GM10266 (cell line): ENCODE measurements around the gene MSI2.

Source experiments
- DNase-seq: peaks from one replicate; pipeline ENCODE4 v3.0.0; 2012; ENCODE audit errors: extremely low spot score
- TF ChIP-seq, protein P1 (sequence below): IDR thresholded peaks from 2 replicates; pipeline ENCODE4 v1.5.1; 2012; ENCODE audit warnings: mild to moderate bottlenecking, low read depth; ENCODE audit not compliant: control insufficient read depth, insufficient read depth; ENCODE audit errors: missing control alignments

The MSI2 gene

DNA sequence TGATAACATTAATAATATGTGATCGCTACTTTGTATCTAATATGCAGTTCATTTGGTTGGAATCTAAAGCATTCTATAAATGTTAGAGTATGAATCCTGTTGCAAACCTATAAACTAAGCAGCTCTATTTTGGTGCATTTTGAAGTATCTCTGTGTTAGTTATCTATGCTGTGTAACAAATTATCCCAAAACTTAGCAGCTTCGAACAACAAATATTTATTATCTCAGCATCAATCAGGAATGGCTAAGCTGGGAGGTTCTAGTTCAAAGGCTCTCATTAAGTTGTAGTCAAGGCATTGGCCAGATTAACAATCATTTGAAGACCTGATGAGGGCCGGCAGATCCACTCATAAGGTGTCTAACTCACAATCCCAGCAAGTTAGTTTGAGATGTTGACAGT, 10.1 kb upstream of the MSI2 start:
- DNase-seq, result no peak
- TF ChIP-seq, protein P1, sequence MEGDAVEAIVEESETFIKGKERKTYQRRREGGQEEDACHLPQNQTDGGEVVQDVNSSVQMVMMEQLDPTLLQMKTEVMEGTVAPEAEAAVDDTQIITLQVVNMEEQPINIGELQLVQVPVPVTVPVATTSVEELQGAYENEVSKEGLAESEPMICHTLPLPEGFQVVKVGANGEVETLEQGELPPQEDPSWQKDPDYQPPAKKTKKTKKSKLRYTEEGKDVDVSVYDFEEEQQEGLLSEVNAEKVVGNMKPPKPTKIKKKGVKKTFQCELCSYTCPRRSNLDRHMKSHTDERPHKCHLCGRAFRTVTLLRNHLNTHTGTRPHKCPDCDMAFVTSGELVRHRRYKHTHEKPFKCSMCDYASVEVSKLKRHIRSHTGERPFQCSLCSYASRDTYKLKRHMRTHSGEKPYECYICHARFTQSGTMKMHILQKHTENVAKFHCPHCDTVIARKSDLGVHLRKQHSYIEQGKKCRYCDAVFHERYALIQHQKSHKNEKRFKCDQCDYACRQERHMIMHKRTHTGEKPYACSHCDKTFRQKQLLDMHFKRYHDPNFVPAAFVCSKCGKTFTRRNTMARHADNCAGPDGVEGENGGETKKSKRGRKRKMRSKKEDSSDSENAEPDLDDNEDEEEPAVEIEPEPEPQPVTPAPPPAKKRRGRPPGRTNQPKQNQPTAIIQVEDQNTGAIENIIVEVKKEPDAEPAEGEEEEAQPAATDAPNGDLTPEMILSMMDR, result no peak

DNA sequence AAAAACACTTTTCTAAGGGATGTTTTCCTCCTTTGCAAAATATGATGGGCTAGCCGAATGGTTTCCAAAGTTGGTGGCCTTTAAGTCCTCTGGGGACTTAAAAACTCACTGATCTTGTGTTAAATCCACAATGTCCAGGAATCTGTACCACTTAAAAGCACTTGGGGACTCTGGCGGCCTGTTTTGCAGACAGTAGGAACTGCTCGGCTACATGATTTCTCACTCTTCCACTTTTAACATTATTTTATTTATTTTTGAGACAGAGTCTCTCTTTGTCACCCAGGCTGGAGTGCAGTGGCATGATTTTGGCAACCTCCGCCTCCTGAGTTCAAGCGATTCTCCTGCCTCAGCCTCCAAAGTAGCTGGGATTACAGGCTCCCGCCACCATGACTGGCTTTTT, 9.1 kb upstream of the MSI2 start:
- no peak for DNase-seq
- TF ChIP-seq, protein P1, result no peak

DNA sequence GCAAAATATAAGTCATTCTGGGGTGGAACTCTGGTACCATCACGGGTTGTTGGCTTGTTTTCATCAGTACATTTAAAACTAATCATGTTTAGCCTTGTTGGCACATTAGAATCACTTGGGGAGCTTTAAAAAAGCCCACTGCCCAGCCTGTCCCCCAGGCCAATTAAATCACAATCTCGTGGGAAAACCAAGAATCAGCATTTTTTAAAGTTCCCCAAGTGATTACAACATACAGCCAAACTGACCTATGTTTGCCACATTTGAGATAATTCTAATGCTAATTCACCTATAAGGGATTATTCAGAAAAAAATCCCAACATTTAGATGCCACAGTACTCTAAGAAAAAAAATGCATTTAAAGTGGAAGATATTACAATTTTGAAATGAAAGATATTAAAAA, 8.4 kb upstream of the MSI2 start:
- DNase-seq, result no peak
- TF ChIP-seq, protein P1, result no peak

DNA sequence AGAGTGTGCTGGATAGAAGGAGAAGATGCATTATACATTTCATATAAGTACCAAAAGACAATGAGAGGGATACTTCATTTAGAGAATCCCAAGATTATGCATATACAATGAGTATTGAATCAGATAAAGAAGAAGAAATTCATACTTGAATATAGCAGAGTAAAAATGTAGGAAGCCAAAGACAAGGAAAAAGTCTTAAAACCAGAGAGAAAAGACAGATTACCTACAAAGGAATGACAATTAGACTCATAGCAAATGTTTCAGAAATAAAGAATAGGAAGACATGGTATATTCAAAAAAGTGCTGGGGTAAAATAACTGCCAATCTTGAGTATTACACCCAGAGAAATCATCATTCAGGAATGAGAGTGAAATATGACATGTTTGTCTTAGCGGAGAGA, 6.8 kb upstream of the MSI2 start:
- TF ChIP-seq, protein P1, result no peak
- DNase-seq, result no peak

DNA sequence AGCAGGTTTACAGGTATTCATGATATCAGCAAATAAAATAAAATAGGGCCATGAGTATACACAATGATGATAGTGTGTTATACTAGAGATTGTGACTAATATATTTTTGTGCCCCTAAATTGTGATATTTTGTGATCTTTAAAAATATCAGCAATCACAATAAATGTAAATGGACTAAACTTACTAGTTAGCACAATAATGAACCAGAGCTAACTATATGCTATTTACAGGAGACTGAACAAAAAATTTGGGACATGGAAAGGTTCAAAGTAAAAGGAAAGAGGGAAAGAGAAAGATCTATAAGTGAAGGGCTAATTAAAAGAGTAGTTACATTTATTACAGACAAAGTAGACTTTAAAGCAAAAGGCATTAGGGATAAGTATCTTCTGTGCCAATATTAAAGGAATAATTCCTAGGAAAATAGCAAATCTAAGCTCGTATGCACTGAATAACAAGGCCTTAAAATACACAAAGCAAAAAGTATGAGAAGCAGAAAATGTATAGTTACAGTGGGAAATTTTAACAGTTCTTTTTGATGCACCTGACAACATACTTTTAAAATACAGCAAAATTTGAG, 5.0 kb upstream of the MSI2 start:
- DNase-seq, result no peak
- TF ChIP-seq, protein P1, result no peak

DNA sequence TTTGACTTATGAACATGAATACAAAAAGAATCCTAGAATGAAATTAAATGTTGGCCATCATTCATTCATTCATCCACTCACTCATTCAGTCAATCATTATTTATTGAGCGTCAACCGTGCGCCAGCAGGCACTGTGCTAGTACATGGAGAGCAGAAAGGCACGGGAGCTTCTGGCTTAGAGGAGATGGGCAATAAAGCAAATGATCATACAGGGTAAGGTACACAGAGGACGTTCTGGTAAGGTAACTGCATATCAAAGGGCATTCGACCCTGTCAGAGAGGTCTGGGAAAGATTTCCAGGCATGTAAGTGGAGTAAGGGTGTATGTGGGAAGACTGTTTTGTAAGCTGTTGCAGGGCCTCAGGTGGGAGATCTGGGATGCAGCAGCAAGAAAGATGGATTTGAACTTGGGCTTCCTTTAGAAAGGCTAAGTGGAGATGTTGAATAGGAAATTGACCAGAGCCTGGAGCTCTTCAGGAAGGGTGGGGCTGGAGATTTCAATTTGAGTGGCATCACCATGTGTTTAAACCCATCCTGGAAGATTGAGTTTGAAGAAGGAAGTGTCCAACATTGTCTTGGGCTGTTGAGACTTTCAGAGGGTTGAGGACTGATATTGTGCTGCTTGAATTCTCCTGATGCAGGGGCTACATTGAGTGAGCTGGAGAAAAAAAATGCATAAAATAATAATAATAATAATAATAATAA, 2.8 kb upstream of the MSI2 start:
- TF ChIP-seq, protein P1, result no peak

DNA sequence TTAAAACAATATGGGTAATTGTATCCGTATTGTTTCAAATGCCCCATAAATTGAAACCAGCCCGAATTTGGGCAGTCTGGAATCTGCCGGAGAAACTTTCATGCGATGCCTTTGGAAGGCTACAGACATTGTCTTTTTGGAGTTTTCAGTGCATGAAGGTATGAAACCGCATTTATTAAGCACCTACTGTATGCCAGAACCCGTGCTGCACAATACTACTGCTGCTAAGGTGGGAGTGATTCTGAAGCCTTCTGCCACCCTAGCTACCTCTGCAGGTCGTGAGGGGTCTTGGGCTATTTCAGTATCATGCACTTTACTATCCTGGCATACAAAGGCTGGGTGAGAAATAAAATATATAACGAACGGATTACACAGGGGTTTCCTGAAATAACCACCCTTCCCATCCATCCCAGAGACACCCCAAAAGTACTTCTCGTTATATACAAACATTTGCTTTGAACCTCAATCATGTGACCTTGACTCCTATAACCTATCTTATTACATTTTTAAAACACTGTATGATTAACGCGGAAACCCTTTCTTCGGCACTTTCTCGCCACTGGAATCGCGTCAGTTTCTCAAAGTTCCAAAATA, 1.0 kb upstream of the MSI2 start:
- peak; percentile 24 for DNase-seq
- TF ChIP-seq, protein P1, result no peak

More for the DNA sequence above, 2.8 kb upstream of the MSI2 start:
- DNase-seq, result no peak
